ENCODE measurements around the gene OTULIN.

The OTULIN gene

GRCh38 chr5:14702238-14702839 lies 37.8 kb downstream of the OTULIN start:
- no peak for DNase-seq (ENCODE audit: low spot score)
- in situ Hi-C loops (cut with MboI; ENCODE audit: low sequenced_read_pairs, unreplicated experiment), result no loop called here
- TF ChIP-seq, protein P1, sequence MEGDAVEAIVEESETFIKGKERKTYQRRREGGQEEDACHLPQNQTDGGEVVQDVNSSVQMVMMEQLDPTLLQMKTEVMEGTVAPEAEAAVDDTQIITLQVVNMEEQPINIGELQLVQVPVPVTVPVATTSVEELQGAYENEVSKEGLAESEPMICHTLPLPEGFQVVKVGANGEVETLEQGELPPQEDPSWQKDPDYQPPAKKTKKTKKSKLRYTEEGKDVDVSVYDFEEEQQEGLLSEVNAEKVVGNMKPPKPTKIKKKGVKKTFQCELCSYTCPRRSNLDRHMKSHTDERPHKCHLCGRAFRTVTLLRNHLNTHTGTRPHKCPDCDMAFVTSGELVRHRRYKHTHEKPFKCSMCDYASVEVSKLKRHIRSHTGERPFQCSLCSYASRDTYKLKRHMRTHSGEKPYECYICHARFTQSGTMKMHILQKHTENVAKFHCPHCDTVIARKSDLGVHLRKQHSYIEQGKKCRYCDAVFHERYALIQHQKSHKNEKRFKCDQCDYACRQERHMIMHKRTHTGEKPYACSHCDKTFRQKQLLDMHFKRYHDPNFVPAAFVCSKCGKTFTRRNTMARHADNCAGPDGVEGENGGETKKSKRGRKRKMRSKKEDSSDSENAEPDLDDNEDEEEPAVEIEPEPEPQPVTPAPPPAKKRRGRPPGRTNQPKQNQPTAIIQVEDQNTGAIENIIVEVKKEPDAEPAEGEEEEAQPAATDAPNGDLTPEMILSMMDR (IDR thresholded peaks at IDR 0.05; ENCODE audit: borderline replicate concordance, control extremely low read depth, extremely low read depth, insufficient read depth, missing control alignments), result no peak

DNA sequence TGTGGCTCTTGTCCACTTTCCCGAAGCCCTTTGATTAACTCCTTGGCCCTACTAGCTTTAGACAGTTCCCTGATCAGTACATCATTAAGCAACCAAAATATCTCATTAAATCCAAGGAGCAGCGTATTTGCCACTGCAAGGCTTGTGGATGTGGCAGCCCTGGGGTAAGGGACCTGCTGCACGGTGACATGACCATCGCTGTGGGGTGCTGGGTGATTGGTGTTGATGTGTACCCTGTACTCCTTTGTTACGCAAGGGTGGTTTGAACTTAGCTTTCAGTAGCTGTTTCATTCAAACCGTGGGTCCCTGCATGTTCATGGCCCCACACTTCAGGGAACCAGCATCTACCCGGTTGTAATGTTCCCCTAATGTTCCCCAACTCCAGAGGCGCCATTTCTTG lies 41.0 kb downstream of the OTULIN start:
- TF ChIP-seq, protein P1 (IDR thresholded peaks at IDR 0.05; ENCODE audit: borderline replicate concordance, control extremely low read depth, extremely low read depth, insufficient read depth, missing control alignments), result no peak
- no peak for DNase-seq (ENCODE audit: low spot score)
- in situ Hi-C loops (cut with MboI; ENCODE audit: low sequenced_read_pairs, unreplicated experiment), result no loop called here

DNA sequence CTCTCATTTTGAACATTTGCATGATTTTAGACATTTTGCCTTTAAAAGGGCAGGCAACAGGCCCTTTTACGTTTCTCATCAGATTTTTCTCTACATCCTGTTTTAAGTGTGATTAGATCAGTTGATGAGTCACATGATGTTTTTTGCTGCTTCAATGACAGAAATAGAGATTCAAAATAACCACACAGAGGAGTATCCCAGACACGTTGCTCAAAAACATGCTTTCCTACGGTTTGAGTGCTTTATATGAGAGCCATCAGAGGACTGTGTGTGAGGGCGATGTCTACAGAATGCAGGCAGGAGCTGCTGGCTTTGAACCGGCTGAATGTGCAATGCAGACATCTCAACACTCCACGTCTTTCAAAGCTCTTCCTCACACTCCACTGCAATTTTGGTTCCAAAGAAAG lies 42.1 kb downstream of the OTULIN start:
- no peak for DNase-seq (ENCODE audit: low spot score)
- TF ChIP-seq, protein P1 (IDR thresholded peaks at IDR 0.05; ENCODE audit: borderline replicate concordance, control extremely low read depth, extremely low read depth, insufficient read depth, missing control alignments), result no peak
- in situ Hi-C loops (cut with MboI; ENCODE audit: low sequenced_read_pairs, unreplicated experiment), result no loop called here

DNA sequence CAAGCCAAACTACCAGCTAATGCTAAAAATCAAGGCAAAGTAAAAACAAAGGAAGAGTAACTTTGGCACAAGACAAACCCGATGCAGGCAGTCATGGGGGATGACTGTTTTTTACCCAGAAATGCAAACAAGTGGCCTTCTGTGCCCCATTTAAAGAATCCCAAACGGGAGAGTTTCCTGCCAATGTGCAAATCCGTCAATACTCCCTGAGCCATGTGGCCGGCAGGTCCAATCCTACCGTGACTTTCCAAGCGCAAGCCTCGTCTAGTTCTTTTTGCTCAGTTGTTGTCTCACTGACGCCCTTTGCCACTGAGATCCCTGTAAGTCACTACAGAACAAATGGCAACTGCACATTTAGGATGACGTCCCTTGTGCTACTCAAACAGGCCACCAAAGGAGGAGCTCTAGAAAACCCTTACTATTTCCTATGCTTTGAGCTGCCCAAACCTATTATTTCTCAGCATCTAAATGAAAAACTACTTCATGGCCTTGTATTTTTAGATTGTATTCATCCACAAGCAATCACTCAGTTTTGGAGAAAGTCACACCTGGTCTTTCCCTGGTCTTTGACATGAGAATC lies 43.4 kb downstream of the OTULIN start:
- TF ChIP-seq, protein P1 (IDR thresholded peaks at IDR 0.05; ENCODE audit: borderline replicate concordance, control extremely low read depth, extremely low read depth, insufficient read depth, missing control alignments), result no peak
- DNase-seq (ENCODE audit: low spot score), result no peak
- in situ Hi-C loops (cut with MboI; ENCODE audit: low sequenced_read_pairs, unreplicated experiment), result no loop called here

- TF ChIP-seq, protein P1 (IDR thresholded peaks at IDR 0.05; ENCODE audit: borderline replicate concordance, control extremely low read depth, extremely low read depth, insufficient read depth, missing control alignments), result no peak
- no peak for DNase-seq (ENCODE audit: low spot score)
- in situ Hi-C loops (cut with MboI; ENCODE audit: low sequenced_read_pairs, unreplicated experiment), result no loop called here
These were observed 44.0 kb downstream of the OTULIN start for GRCh38 chr5:14708551-14708950.

- in situ Hi-C loops (cut with MboI; ENCODE audit: low sequenced_read_pairs, unreplicated experiment), result no loop called here
- TF ChIP-seq, protein P1 (IDR thresholded peaks at IDR 0.05; ENCODE audit: borderline replicate concordance, control extremely low read depth, extremely low read depth, insufficient read depth, missing control alignments), result no peak
- DNase-seq (ENCODE audit: low spot score), result no peak
These were observed 45.9 kb downstream of the OTULIN start for GRCh38 chr5:14710313-14710994.
